ENCODE measurements around the gene HERPUD1. TPM values are rescaled to one million over a fixed set of nuclear protein-coding genes. Genes with fewer than 3 reads are reported as not detected.
"Not testable (repeated sequence)": the region's sequence is repeated elsewhere in the genome, so short reads cannot be mapped to it uniquely, and the experiment has no call there.

Gene HERPUD1
- 38.9 and 65.3 TPM in 2 replicates for total RNA-seq (2014; rRNA removed; shearing (Covaris generic))
- polyA plus RNA-seq (2015; cell fraction: cytosol; rRNA removed), result 168 and 183 TPM in 2 replicates
- polyA plus RNA-seq (2015; cell fraction: nucleus; rRNA removed), result 140 and 167 TPM in 2 replicates

GRCh38 chr16:56931892-56932720 lies at the start of gene HERPUD1:
TSS of gene HERPUD1 (plus strand) at chr16:56932142. CDS start at chr16:56932245, 103 bp downstream.
- peak; percentile 97 for DNase-seq (ENCODE audit: low read depth)

- no peak for DNase-seq (ENCODE audit: low read depth)
Measured at GRCh38 chr16:56883586-56883985, 48.4 kb upstream of the HERPUD1 start.

GRCh38 chr16:56884026-56884582 lies 47.8 kb upstream of the HERPUD1 start:
- DNase-seq (ENCODE audit: low read depth), result no peak

GRCh38 chr16:56884929-56885328 lies 47.0 kb upstream of the HERPUD1 start:
- DNase-seq (ENCODE audit: low read depth), result not testable (repeated sequence)

GRCh38 chr16:56885446-56886162 lies 46.3 kb upstream of the HERPUD1 start:
- DNase-seq (ENCODE audit: low read depth), result no peak

- no peak for DNase-seq (ENCODE audit: low read depth)
Measured at GRCh38 chr16:56886296-56886695, 45.6 kb upstream of the HERPUD1 start.

GRCh38 chr16:56886826-56887225 lies 45.1 kb upstream of the HERPUD1 start:
- DNase-seq (ENCODE audit: low read depth), result no peak

GRCh38 chr16:56888806-56889205 lies 43.1 kb upstream of the HERPUD1 start:
- no peak for DNase-seq (ENCODE audit: low read depth)

DNA sequence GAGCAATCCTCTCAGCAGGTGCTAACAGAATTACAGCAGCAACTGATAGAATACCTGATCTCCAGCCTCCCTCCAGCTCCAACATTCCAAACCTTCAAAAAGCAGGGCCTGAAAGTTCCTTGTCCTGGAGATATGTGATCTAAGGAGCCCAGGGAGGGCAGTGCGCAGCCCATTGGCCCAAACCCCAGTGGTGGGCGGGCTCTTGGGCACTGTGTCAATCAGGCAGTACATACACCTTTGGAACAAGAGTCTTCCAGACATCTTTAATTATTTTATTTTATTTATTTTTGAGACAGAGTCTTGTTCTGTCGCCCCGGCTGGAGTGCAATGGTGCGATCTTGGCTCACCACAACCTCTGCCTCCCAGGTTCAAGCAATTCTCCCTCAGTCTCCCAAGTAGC lies 42.7 kb upstream of the HERPUD1 start:
- no peak for DNase-seq (ENCODE audit: low read depth)

DNA sequence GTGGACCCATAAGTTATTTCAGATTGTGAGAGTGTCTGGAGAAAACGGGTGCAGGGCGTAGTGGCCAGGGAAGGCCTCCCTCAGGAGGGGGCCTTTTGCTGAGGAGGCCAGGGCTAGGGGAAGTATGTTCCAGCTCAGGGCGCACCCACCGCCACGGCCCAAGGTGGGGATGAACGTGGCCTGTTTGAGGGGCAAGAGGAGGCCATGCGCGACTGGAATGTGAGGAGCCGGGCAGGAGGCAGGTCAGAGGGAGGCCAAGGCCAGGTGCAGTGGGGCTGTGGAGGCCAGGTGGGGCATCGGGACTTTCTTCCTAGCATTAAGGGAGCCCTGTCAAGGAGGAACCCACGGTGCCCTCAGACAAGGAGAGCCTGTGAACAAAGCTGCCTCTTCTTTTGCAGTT lies 40.3 kb upstream of the HERPUD1 start:
- no peak for DNase-seq (ENCODE audit: low read depth)

- DNase-seq (ENCODE audit: low read depth), result no peak
Measured at GRCh38 chr16:56892705-56893104, 39.2 kb upstream of the HERPUD1 start.

GRCh38 chr16:56894331-56894917 lies 37.5 kb upstream of the HERPUD1 start:
- no peak for DNase-seq (ENCODE audit: low read depth)

- DNase-seq (ENCODE audit: low read depth), result no peak
Measured at GRCh38 chr16:56895813-56896212, 36.1 kb upstream of the HERPUD1 start.

- DNase-seq (ENCODE audit: low read depth), result no peak
Measured at GRCh38 chr16:56896244-56896643, 35.7 kb upstream of the HERPUD1 start.

- DNase-seq (ENCODE audit: low read depth), result no peak
Measured at GRCh38 chr16:56897026-56897799, 34.7 kb upstream of the HERPUD1 start.

DNA sequence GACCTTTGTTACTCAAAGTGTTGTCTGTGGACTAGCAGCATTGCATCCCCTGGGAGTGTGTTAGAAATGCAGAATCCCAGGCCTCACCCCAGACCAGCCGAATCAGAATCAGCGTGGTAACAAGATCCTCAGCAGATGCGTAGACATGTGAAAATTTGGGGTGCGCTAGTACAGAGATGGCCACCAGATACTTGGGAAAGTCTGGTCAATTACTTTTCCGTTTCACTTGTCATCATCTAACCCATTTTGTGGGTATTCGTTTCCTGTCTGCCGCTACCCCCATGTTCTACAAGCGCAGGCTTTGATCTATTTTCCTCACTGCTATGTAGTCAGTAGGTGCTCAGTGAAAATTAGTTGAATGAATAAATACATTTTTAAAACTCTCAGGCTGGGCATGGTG lies 33.1 kb upstream of the HERPUD1 start:
- DNase-seq (ENCODE audit: low read depth), result no peak

- no peak for DNase-seq (ENCODE audit: low read depth)
Measured at GRCh38 chr16:56903866-56904265, 28.1 kb upstream of the HERPUD1 start.

GRCh38 chr16:56907401-56907800 lies 24.5 kb upstream of the HERPUD1 start:
- no peak for DNase-seq (ENCODE audit: low read depth)

DNA sequence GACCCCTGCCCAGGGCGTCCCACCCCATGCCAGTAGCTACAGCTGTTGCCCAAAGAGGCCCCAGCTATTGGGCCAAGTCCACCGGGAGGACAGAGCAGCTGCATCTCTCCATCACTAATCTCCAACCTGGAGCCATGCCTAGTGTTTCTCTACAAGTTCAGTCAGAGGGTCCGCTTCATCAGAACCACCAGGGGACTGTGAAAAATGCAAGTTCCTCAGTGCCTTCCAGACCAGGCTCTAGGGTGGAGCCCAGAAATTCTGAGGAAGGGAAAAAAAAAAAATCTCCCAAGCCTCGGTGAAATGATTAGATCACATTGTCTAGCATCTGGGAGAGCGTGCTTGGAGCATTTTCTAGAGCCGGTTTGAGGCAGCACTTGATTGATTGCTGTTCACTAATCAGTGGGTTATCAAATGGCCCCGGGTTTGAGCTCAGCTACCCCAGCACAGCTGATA lies 22.4 kb upstream of the HERPUD1 start:
- DNase-seq (ENCODE audit: low read depth), result no peak

- no peak for DNase-seq (ENCODE audit: low read depth)
Measured at GRCh38 chr16:56910112-56910511, 21.8 kb upstream of the HERPUD1 start.

Measured in HT1080 (cell line).